Tibial artery (tissue), 4 donors: ENCODE measurements around the gene UVRAG.

ENCODE experiments used
- DNase-seq, 2 donors: peaks; one replicate each; pipeline ENCODE4 v3.0.0-alpha.2; 2019
- H3K27ac ChIP-seq, 2 donors: fragments of 200-600 bp; sonication (generic) in 1 of 2; 1 replicate in 1 of 2; 2 replicates in 1 of 2; pipeline ENCODE4 v1.5.1; 2018 to 2019; ENCODE audit warnings: mild to moderate bottlenecking in 1 of 2
- H3K27me3 ChIP-seq, 2 donors: fragments of 200-600 bp; sonication (generic) in 1 of 2; one replicate each; pipeline versions ENCODE4 v1.5.1 to v1.6.0; 2016 to 2019
- H3K36me3 ChIP-seq, 3 donors: fragments of 200-600 bp; sonication (generic) in 2 of 3; one replicate each; pipeline ENCODE4 v1.5.1; 2016 to 2019; ENCODE audit warnings: mild to moderate bottlenecking in 2 of 3
- H3K4me1 ChIP-seq, 4 donors: fragments of 200-600 bp; sonication (generic) in 2 of 4; 1 replicate in 3 of 4; 2 replicates in 1 of 4; pipeline ENCODE4 v1.5.1; 2016 to 2019
- H3K4me3 ChIP-seq, 2 donors: fragments of 200-600 bp; sonication (generic) in 1 of 2; 1 replicate in 1 of 2; 2 replicates in 1 of 2; pipeline ENCODE4 v1.5.1; 2018 to 2019; ENCODE audit warnings: mild to moderate bottlenecking in 2 of 2
- H3K9me3 ChIP-seq, 3 donors: fragments of 200-600 bp; sonication (generic) in 1 of 3; one replicate each; pipeline ENCODE4 v1.5.1; 2016 to 2019
- CTCF ChIP-seq, 2 experiments: fragments of 200-600 bp in 1 of 2; fragments of 450-650 bp in 1 of 2; IDR thresholded peaks; one replicate each; pipeline ENCODE4 v1.5.1; 2017 to 2019; ENCODE audit warnings: antibody characterized with exemption in 2 of 2, mild to moderate bottlenecking in 1 of 2, moderate library complexity in 1 of 2
- intact Hi-C: fragments of 100-400 bp; cut with DNase I; formaldehyde crosslinking; loops from one replicate; pipeline ENCODE4 v1.15.0; 2023; ENCODE audit warnings: low total_unique reads

Gene UVRAG

GRCh38 chr11:76004400-76004799 lies 189.4 kb downstream of the UVRAG start:
- intact Hi-C loops = no loop called here
- TF ChIP-seq CTCF (IDR thresholded peaks at IDR 0.05) = no peak
- no peak for DNase-seq
- H3K27ac ChIP-seq = no peak overlapping the region
- no peaks in the 10 kb centered on the region for H3K27me3 ChIP-seq
- H3K36me3 ChIP-seq = peaks cover 31 to 41% (median 40%) of the 10 kb centered on the region in 3 donors
- no peaks in the 10 kb centered on the region for H3K4me1 ChIP-seq
- H3K9me3 ChIP-seq = peaks cover 0 to 3% (median 0%) of the 10 kb centered on the region in 3 donors
- H3K4me3 ChIP-seq = no peak overlapping the region

GRCh38 chr11:76005756-76006155 lies 190.7 kb downstream of the UVRAG start:
- Histone ChIP-seq H3K36me3 (peaks cover 31 to 41% (median 40%) of the 10 kb centered on the region in 3 donors), H3K4me1 (no peaks in the 10 kb centered on the region), H3K4me3 (no peak overlapping the region), H3K9me3 (peaks cover 0 to 3% (median 0%) of the 10 kb centered on the region in 3 donors), H3K27me3 (no peaks in the 10 kb centered on the region), H3K27ac (no peak overlapping the region)
- no peak for DNase-seq
- intact Hi-C loops = no loop called here
- no peak for TF ChIP-seq CTCF (IDR thresholded peaks at IDR 0.05)

GRCh38 chr11:76007166-76007565 lies 192.2 kb downstream of the UVRAG start:
- Histone ChIP-seq H3K36me3 (peaks cover 31 to 46% (median 35%) of the 10 kb centered on the region in 3 donors), H3K27ac (no peak overlapping the region), H3K27me3 (no peaks in the 10 kb centered on the region), H3K4me3 (no peak overlapping the region), H3K9me3 (no peaks in the 10 kb centered on the region), H3K4me1 (no peaks in the 10 kb centered on the region)
- TF ChIP-seq CTCF (IDR thresholded peaks at IDR 0.05) = no peak
- no peak for DNase-seq
- intact Hi-C loops = no loop called here

- Histone ChIP-seq H3K27ac (no peak overlapping the region), H3K4me3 (no peak overlapping the region), H3K36me3 (peaks cover 31 to 46% (median 33%) of the 10 kb centered on the region in 3 donors), H3K27me3 (no peaks in the 10 kb centered on the region), H3K4me1 (no peaks in the 10 kb centered on the region), H3K9me3 (no peaks in the 10 kb centered on the region)
- intact Hi-C loops = no loop called here
- TF ChIP-seq CTCF (IDR thresholded peaks at IDR 0.05) = no peak
- DNase-seq = no peak
Measured at GRCh38 chr11:76008474-76008873, 193.5 kb downstream of the UVRAG start.

GRCh38 chr11:76010051-76010450 lies 195.0 kb downstream of the UVRAG start:
- no peak for DNase-seq
- no peak overlapping the region for H3K4me3 ChIP-seq
- H3K9me3 ChIP-seq = no peaks in the 10 kb centered on the region
- intact Hi-C loops = no loop called here
- no peaks in the 10 kb centered on the region for H3K4me1 ChIP-seq
- H3K27me3 ChIP-seq = no peaks in the 10 kb centered on the region
- peaks cover 19 to 31% (median 25%) of the 10 kb centered on the region in 3 donors for H3K36me3 ChIP-seq
- H3K27ac ChIP-seq = no peak overlapping the region
- no peak for TF ChIP-seq CTCF (IDR thresholded peaks at IDR 0.05)

- H3K4me3 ChIP-seq = no peak overlapping the region
- H3K9me3 ChIP-seq = peaks cover 0 to 9% (median 0%) of the 10 kb centered on the region in 3 donors
- no peak overlapping the region for H3K27ac ChIP-seq
- intact Hi-C loops = no loop called here
- DNase-seq = no peak
- TF ChIP-seq CTCF (IDR thresholded peaks at IDR 0.05) = no peak
- peaks cover 17 to 22% (median 22%) of the 10 kb centered on the region in 3 donors for H3K36me3 ChIP-seq
- no peaks in the 10 kb centered on the region for H3K4me1 ChIP-seq
- no peaks in the 10 kb centered on the region for H3K27me3 ChIP-seq
Measured at GRCh38 chr11:76013526-76013925, 198.5 kb downstream of the UVRAG start.
